HepG2 (cell line): ENCODE results near the gene CLDN7. TPM values are rescaled to one million over a fixed set of nuclear protein-coding genes. Genes with fewer than 3 reads are reported as not detected.

Source experiments
- CSRNP2 ChIP-seq: sonication (generic); formaldehyde crosslinking; conservative IDR thresholded peaks from 2 replicates; pipeline ENCODE4 v1.8.0; 2022; ENCODE audit warnings: low read depth, missing genetic modification reagents
- HOXA3 ChIP-seq: sonication (generic); formaldehyde crosslinking; IDR thresholded peaks from 2 replicates; pipeline ENCODE4 v1.5.0; 2020; ENCODE audit warnings: missing genetic modification reagents
- NAIF1 ChIP-seq: sonication (generic); formaldehyde crosslinking; IDR thresholded peaks from 2 replicates; pipeline ENCODE4 v1.5.0; 2020; ENCODE audit warnings: mild to moderate bottlenecking, missing genetic modification reagents, borderline replicate concordance
- NONO ChIP-seq, 2 experiments: fragments of 450-650 bp in 1 of 2; sonication (generic) in 1 of 2; formaldehyde crosslinking in 1 of 2; IDR thresholded peaks in 1 of 2; conservative IDR thresholded peaks in 1 of 2; 2 replicates each; pipeline versions ENCODE4 v1.6.1 to v1.8.0; 2017 to 2022; ENCODE audit warnings: mild to moderate bottlenecking in 1 of 2, missing genetic modification reagents in 1 of 2, moderate library complexity in 1 of 2
- SRY ChIP-seq: sonication (generic); formaldehyde crosslinking; IDR thresholded peaks from 2 replicates; pipeline ENCODE4 v1.8.0; 2022; ENCODE audit warnings: mild to moderate bottlenecking, missing genetic modification reagents
- TCF7 ChIP-seq: sonication (generic); IDR thresholded peaks from 2 replicates; pipeline ENCODE4 v1.6.1; 2016; ENCODE audit warnings: antibody characterized with exemption, low read depth
- ZFX ChIP-seq: sonication (generic); formaldehyde crosslinking; IDR thresholded peaks from 2 replicates; pipeline ENCODE4 v1.4.0; 2020; ENCODE audit warnings: mild to moderate bottlenecking, low read depth, missing genetic modification reagents, moderate library complexity
- ZGPAT ChIP-seq: IDR thresholded peaks from 2 replicates; pipeline ENCODE4 v1.6.1; 2016; ENCODE audit warnings: mild to moderate bottlenecking
- ZNF556 ChIP-seq: sonication (generic); formaldehyde crosslinking; IDR thresholded peaks from 2 replicates; pipeline ENCODE4 v1.4.0; 2020; ENCODE audit warnings: mild to moderate bottlenecking, missing genetic modification reagents, borderline replicate concordance
- ZNF557 ChIP-seq: sonication (generic); formaldehyde crosslinking; IDR thresholded peaks from 2 replicates; pipeline ENCODE4 v1.4.0; 2020; ENCODE audit warnings: missing genetic modification reagents
- ZNF746 ChIP-seq: sonication (generic); formaldehyde crosslinking; IDR thresholded peaks from 2 replicates; pipeline ENCODE4 v1.8.0; 2022; ENCODE audit warnings: mild to moderate bottlenecking, missing genetic modification reagents
- ZNF777 ChIP-seq: sonication (generic); formaldehyde crosslinking; IDR thresholded peaks from 2 replicates; pipeline ENCODE4 v1.4.0; 2020; ENCODE audit warnings: missing genetic modification reagents
- polyA plus RNA-seq, 8 experiments: library from polyadenylated mRNA; depleted of rRNA in 3 of 8; stranded (reverse) in 7 of 8; unstranded in 1 of 8; fragments of >200 nt; fragmentation: Illumina TruSeq in 4 of 8; extraction: Trizol in 4 of 8; gene quantifications; 2 replicates each; pipeline versions ENCODE4 v1.2.1 to v1.2.3, GENCODE V29; 2011 to 2016; ENCODE audit warnings: low read depth in 4 of 8, missing spikeins in 1 of 8, mixed read lengths in 1 of 8; ENCODE audit not compliant: insufficient read depth in 1 of 8
- total RNA-seq, 5 experiments: library from RNA; depleted of rRNA; stranded (reverse); fragments of >200 nt; fragmentation: Illumina TruSeq; extraction: Trizol; gene quantifications; 2 replicates each; pipeline ENCODE4 v1.2.3, GENCODE V29; 2016; ENCODE audit warnings: low read depth in 1 of 5
- TF ChIP-seq, protein P1 (sequence below): IDR thresholded peaks from 2 replicates; pipeline ENCODE4 v1.4.0; 2020; ENCODE audit warnings: mild to moderate bottlenecking, missing genetic modification reagents
- TF ChIP-seq, protein P2 (sequence below): sonication (generic); formaldehyde crosslinking; IDR thresholded peaks from 2 replicates; pipeline ENCODE4 v1.4.0; 2020; ENCODE audit warnings: missing genetic modification reagents

CLDN7 gene
- total and polyA plus RNA-seq, 2 of the 13 experiments (the other 11 are each of a cell fraction or from before 2014, with no cell fraction given), result not detected

DNA sequence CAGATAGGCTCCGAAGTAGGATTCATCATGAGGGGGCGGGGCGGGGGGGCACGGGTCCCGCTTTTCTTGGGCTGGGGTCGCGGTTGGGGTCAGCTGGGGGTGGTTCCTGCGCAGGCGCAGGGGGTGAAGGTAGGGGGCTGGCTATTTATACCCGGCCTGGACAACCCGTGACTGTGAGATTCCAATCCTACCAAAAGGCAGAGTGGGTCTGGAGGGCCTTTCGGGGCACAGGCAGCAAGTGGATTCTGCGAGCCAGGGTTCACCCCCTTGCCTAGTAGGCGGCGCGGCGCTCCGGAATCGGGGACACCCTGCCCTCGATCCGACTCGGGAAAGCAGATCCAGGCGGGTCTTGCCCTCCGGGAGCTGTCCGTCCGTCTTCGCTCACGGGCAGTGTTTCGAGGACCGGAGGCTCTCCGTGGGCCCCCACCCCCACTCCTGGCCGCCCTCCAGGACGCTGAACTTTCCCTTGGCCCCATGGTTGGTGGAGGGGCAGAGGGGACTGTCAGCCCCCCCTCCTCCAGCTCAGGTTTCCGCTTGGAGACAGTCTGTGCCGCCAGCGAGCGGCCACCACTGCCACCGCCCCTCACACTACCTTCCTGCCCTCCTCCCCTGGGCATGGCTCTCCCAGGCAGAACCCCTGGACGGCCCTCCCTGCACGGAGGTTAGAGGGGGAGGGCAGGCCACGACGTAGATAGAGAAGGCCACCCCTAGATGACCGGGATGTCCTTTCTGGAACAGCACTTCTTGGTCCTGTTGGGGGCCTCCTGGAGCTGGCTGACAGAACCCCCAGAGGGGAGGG, 19.9 kb upstream of the CLDN7 start (continued):
- TF ChIP-seq NONO (IDR thresholded peaks at IDR 0.05), result no peak
- TF ChIP-seq NONO (CRISPR knock-in tag; conservative IDR thresholded peaks at IDR 0.05), result 0 out of 2 replicates have a peak, but pooled peaks have one; percentile 22
- 0 out of 2 replicates have a peak, but pooled peaks have one; percentile 44 for TF ChIP-seq SRY (CRISPR knock-in tag)
- peak; percentile 84 for TF ChIP-seq ZNF777 (CRISPR knock-in tag)
- TF ChIP-seq ZNF556 (CRISPR knock-in tag), result 0 out of 2 replicates have a peak, but pooled peaks have one; percentile 21
- TF ChIP-seq ZFX, result peak; percentile 23; the same call in 1 of the 2 replicates
- peak; percentile 29; the same call in 1 of the 2 replicates for TF ChIP-seq ZGPAT
- peak; percentile 22; the same call in 1 of the 2 replicates for TF ChIP-seq NAIF1 (CRISPR knock-in tag)
- TF ChIP-seq ZNF557 (CRISPR knock-in tag), result peak; percentile 68; the same call in 1 of the 2 replicates
- TF ChIP-seq, protein P1, sequence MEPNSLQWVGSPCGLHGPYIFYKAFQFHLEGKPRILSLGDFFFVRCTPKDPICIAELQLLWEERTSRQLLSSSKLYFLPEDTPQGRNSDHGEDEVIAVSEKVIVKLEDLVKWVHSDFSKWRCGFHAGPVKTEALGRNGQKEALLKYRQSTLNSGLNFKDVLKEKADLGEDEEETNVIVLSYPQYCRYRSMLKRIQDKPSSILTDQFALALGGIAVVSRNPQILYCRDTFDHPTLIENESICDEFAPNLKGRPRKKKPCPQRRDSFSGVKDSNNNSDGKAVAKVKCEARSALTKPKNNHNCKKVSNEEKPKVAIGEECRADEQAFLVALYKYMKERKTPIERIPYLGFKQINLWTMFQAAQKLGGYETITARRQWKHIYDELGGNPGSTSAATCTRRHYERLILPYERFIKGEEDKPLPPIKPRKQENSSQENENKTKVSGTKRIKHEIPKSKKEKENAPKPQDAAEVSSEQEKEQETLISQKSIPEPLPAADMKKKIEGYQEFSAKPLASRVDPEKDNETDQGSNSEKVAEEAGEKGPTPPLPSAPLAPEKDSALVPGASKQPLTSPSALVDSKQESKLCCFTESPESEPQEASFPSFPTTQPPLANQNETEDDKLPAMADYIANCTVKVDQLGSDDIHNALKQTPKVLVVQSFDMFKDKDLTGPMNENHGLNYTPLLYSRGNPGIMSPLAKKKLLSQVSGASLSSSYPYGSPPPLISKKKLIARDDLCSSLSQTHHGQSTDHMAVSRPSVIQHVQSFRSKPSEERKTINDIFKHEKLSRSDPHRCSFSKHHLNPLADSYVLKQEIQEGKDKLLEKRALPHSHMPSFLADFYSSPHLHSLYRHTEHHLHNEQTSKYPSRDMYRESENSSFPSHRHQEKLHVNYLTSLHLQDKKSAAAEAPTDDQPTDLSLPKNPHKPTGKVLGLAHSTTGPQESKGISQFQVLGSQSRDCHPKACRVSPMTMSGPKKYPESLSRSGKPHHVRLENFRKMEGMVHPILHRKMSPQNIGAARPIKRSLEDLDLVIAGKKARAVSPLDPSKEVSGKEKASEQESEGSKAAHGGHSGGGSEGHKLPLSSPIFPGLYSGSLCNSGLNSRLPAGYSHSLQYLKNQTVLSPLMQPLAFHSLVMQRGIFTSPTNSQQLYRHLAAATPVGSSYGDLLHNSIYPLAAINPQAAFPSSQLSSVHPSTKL (CRISPR knock-in tag), result 0 out of 2 replicates have a peak, but pooled peaks have one; percentile 28
- TF ChIP-seq CSRNP2, result no peak
- TF ChIP-seq, protein P2, sequence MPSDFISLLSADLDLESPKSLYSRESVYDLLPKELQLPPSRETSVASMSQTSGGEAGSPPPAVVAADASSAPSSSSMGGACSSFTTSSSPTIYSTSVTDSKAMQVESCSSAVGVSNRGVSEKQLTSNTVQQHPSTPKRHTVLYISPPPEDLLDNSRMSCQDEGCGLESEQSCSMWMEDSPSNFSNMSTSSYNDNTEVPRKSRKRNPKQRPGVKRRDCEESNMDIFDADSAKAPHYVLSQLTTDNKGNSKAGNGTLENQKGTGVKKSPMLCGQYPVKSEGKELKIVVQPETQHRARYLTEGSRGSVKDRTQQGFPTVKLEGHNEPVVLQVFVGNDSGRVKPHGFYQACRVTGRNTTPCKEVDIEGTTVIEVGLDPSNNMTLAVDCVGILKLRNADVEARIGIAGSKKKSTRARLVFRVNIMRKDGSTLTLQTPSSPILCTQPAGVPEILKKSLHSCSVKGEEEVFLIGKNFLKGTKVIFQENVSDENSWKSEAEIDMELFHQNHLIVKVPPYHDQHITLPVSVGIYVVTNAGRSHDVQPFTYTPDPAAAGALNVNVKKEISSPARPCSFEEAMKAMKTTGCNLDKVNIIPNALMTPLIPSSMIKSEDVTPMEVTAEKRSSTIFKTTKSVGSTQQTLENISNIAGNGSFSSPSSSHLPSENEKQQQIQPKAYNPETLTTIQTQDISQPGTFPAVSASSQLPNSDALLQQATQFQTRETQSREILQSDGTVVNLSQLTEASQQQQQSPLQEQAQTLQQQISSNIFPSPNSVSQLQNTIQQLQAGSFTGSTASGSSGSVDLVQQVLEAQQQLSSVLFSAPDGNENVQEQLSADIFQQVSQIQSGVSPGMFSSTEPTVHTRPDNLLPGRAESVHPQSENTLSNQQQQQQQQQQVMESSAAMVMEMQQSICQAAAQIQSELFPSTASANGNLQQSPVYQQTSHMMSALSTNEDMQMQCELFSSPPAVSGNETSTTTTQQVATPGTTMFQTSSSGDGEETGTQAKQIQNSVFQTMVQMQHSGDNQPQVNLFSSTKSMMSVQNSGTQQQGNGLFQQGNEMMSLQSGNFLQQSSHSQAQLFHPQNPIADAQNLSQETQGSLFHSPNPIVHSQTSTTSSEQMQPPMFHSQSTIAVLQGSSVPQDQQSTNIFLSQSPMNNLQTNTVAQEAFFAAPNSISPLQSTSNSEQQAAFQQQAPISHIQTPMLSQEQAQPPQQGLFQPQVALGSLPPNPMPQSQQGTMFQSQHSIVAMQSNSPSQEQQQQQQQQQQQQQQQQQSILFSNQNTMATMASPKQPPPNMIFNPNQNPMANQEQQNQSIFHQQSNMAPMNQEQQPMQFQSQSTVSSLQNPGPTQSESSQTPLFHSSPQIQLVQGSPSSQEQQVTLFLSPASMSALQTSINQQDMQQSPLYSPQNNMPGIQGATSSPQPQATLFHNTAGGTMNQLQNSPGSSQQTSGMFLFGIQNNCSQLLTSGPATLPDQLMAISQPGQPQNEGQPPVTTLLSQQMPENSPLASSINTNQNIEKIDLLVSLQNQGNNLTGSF (CRISPR knock-in tag), result 0 out of 2 replicates have a peak, but pooled peaks have one; percentile 24
- TF ChIP-seq TCF7, result no peak
- 0 out of 2 replicates have a peak, but pooled peaks have one; percentile 19 for TF ChIP-seq ZNF746 (CRISPR knock-in tag)
- TF ChIP-seq HOXA3 (CRISPR knock-in tag), result 0 out of 2 replicates have a peak, but pooled peaks have one; percentile 29
